Measurements from ENCODE around the gene SNX1.

DNA sequence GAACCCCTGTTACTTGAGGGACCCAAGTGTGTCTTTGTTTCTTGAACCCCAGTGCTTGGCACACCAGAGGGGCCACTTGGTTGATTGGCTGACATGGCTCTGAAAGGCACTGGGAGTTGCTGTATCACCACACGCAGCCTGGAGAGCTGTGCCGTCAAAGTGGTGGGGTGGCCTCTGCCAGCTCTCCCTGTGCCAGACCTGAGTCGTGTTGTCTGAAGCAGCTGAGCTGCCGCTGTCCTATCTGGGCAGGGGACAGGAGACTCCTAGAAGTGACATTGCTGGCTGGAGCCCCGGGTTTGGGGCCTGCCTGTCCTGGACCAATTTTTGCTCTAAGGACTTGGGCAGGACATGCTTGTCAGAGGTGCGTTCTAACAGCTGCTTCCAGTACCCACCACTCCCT, 50.3 kb downstream of the SNX1 start:
- TF ChIP-seq CTCF (IDR thresholded peaks at IDR 0.05) = no peak
- TF ChIP-seq POLR2A (IDR thresholded peaks at IDR 0.05) = no peak
